HG02885 (cell line): ENCODE measurements around the gene TMEM201.
A peak's percentile ranks its signal among the peaks of the same experiment; 100 is the strongest.
"Not testable (repeated sequence)": the region's sequence is repeated elsewhere in the genome, so short reads cannot be mapped to it uniquely, and the experiment has no call there.

Experiments
- ATAC-seq: cut with Tn5 transposase; IDR thresholded peaks from one replicate; pipeline ENCODE4 v1.9.1; 2021; ENCODE audit warnings: mild to moderate bottlenecking; ENCODE audit not compliant: unreplicated experiment, poor library complexity

Gene TMEM201

GRCh38 chr1:9615316-9616063, 26.8 kb downstream of the TMEM201 start:
- no peak for ATAC-seq

GRCh38 chr1:9618909-9619679, 30.4 kb downstream of the TMEM201 start:
- ATAC-seq, result no peak

DNA sequence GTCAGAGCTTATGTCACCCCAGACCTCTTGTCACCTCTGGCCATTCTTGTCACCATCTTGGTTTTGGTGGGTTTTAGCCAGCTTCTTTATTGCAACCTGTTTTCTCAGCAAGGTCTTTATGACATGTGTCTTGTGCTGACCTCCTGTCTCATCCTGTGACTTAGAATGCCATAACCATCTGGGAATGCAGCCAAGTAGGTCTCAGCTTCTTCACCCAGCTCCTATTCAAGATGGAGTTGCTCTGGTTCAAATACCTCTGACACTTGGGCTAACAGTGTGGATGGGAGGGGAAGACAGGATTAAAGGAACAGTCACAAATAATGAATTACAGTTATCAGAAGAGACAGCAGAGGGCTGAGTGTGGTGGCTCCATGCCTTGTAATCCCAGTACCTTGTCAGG, 32.3 kb downstream of the TMEM201 start:
- ATAC-seq, result no peak

- ATAC-seq, result no peak
These were observed 35.4 kb downstream of the TMEM201 start for GRCh38 chr1:9624081-9624480.

DNA sequence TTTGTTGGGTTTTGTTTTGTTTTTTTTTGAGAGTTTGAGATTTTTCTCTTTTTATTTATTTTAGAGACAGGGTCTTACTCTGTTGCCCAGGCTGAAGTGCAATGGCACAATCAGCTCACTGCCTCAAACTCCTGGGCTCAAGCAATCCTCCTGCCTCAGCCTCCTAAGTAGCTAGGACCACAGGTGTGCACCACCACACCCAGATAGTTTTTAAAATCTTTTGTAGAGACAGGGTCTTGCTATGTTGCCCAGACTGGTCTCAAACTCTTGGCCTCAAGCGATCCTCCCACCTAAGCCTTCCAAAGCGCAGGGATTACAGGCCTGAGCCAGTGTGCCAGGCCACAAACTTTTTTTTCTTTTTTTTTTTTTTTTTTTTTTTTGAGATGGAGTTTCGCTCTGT, 36.3 kb downstream of the TMEM201 start:
- ATAC-seq, result not testable (repeated sequence)

- no peak for ATAC-seq
These were observed 37.5 kb downstream of the TMEM201 start for GRCh38 chr1:9626201-9626608.

DNA sequence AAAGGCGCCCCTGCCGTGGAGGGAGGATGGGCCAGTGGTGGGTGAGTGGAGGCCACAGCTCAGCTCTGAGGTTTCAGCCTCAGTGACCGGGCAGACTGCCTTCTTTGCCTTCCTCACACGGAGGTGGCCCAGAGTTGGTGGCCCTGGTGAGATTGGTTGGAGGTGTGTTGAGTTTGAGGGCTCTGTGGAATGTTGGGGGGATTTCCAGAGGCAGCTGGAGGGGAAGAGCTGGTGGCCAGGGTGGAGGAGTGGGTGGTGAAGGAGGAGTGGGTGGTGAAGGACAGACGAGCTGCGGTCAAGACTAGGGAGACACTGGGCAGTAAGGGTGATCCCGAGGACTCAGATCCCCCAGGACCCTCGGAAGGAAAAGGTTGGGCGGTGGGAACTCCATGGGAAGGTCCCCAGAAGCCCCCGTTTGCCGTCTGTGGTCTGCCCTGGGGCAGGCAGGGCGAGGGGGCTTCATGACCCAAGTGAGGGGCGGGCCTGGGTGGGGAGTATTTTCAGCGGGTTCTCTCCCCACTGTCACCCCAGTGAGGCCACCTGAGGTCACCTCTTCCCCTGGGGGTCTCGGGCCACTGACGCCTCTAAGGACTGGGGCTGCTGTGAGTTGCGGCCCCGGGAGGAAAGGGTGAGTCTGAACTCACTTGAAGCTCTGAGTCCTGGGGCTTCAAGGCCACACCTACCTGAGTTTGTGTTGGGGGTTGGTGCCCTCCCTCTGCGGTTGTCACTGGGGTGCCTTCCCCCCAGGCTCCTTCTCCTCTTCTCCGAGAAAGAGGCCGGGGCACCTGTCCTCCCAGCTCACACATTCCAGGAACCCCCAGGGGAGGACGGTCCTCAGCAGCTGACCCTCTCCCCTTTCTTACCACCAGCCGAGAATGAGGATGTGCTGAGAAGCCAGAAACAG, 40.1 kb downstream of the TMEM201 start:
- ATAC-seq, result peak; percentile 32

- ATAC-seq, result no peak
These were observed 40.9 kb downstream of the TMEM201 start for GRCh38 chr1:9629445-9630201.

DNA sequence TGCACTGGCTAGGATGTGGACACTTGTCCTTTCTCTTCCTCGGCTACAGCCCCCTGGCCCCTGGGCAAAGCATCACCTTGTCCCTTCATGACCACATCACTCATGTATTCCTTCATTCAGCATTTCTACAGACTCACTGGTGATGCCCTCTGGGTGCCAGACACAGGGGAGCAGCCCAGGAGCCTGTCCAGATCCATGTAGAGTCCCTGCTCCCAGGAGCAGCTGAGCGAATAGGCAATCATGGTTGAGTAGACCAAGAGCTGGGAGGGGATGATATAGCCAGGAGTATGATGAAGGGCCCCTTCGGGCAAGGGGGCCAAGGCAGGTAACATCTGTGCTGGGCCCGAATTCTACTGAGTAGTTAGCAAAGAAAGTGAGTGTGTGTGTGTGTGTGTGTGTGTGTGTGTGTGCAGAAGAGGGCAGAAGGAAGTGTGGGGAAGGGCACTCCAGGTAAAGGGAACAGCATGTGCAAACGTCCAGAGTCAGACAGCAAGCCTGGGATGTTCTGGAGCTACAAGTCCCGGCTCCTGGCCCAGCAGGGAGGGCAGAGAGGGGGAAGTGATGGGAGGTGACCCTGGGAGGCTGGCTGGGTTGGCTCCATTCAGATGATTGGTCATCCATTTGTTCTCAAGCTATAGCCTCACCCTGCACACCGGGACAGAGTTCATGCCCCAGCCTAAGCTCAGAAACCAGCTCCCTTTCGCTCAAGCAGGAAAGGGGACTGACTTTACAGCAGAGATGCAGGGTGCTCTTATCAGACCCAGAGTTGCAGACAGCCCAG, 41.8 kb downstream of the TMEM201 start:
- ATAC-seq, result no peak

DNA sequence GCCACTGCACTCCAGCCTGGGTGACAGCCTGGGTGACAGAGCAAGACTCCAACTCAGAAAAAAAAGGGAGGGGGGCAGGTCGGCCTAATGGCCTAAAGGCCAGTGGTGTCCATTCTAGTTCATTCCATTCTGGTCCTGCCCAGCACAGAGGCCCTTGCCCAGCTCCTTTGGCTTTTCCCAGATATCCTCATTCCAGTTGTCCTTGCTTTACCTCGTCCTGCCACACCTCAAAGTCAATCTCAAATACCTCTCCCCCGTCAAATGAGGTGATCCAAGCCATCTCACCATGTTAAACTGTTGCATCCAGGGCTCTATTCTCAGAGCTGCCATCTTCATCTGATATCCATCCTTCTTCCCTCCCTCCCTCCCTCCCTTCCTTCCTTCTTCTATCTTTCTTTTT, 42.9 kb downstream of the TMEM201 start:
- no peak for ATAC-seq

DNA sequence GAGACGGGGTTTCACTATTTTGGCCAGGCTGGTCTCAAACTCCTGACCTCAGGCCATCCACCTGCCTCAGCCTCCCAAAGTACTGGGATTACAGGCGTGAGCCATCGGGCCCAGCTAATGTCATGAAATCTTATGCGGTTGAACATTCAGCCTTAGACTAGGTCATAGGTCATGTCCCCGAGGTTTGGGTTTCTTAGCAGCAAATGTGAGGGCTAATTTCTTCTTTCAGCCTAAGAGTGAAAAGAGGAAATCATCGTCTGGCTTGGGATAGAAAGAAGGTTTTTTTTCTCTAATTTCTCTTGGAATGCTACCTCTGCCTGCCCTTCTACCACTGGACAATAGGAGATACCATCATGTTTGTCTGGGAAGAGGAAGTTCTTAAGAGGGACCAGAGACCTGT, 44.8 kb downstream of the TMEM201 start:
- ATAC-seq, result no peak

- ATAC-seq, result no peak
These were observed 45.9 kb downstream of the TMEM201 start for GRCh38 chr1:9634582-9634981.

GRCh38 chr1:9639227-9639626, 50.5 kb downstream of the TMEM201 start:
- ATAC-seq, result no peak

DNA sequence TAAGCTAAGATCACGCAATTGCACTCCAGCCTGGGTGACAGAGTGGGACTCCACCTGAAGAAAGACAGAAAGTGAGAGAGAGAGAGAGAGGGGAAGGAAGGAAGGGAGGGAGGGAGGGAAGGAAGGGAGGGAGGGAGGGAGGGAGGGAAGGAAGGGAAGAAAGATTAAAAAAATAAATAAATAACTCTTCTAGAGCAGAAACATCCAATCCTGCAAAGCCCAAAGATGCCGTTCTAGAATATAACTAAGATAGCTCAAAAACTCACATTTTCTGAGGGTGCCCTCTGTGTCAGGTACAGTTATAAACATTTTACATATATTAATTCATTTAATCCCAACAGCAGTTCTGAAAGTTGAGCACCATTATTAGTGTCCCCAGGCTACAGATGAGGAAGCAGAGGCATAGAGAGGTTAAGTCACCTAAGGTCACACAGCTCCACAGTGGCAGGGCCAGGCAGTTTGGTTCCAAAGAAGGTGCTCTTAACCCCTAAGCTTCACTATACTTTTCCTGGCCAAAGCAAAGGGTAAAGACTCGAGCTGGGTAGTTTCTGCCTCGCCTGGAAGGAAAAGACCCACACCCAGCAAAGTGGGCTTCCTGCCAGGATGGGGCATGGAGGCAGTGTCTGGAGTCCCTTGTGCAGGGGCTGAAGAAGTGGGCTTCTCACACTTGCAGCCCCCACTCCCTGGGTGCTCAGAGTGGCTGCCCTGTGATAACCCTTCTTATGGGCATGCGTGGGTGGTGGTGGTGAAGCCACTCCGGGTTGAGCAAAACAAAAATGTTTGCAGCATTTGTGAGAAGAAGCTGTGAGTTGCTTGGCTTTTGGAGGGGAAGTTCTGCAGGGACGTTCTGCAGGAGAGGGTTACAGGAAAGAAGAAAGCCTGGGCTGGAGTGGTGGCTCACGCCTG, 54.9 kb downstream of the TMEM201 start:
- ATAC-seq, result no peak

DNA sequence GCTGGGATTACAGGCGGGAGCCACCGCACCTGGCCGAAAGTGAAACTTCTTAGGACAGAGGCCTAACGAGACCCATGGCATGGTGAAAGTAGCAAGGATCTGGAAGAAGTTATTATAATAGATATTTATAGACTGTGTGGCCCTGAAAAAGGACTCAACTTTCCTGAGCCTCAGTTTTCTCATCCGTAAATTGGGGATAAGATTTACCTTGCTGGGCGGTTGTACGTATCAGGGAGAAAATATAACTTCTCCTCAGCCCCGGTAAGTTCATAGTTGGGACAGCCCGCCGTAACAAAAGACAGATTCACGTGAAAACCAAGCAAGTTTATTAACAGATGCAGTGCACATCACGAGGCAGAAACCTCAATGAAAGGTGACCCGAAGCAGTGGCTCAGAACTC, 57.3 kb downstream of the TMEM201 start:
- no peak for ATAC-seq

GRCh38 chr1:9648171-9648570, 59.5 kb downstream of the TMEM201 start:
- ATAC-seq, result no peak

DNA sequence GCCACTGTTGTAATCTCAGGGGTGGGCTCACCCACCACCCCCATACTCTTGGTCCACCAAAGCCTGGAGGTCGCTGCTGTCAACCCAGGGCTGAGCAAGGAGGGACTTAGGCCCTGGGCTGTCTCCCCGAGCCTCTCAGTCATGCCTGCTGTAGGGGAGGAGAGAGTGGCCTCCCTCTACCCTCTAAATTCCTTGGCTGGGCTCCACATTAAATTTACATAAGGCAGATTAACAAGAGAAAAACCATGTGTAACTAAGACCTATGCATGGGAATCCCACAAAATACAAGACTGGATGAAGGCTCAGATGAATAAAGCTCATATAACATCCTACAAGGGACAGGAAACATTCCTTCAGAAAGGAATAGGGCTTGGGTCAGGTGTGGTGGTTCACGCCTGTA, 61.1 kb downstream of the TMEM201 start:
- ATAC-seq, result no peak

DNA sequence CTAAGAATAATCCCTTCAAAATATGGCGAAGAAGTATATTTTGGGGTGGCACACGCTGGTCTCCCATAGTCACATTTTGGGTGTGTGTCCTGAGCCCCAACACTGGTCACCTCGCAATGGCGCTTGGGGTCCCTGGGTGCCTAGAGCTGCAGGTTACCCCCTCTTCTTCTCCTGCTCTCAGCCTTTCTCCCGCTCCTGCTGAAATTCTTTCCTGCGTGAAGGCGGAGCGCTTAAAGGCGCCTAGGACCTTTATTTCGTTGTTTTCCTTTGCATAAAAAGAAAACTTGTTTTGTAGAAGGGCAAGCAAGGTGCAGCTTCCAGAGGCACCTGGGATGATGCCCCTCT, 62.5 kb downstream of the TMEM201 start:
- ATAC-seq, result no peak
